Measurements from ENCODE around the gene SPOCK1.

DNA sequence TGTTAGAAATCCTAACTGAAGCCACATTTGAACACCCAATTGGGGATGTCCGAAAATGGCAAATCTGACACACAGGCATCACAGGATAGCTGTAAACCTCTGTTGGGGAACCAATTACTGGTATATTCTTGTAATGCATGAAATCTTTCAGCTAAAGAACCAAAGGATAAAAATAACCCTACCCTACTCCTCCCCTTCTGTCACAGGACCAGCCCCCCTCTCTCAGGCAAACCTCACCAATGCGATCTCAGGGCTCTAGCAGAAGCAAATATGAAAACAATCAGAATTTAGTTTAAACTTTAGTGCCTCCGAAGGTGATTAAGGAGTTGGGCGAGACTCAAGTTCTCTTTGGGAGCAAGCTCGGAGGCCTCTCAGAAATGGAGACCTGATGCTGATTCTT is 499.3 kb downstream of the SPOCK1 start:
- TF ChIP-seq EZH2phosphoT487 (IDR thresholded peaks at IDR 0.05; ENCODE audit: insufficient read depth, low read depth) (no peak), EZH2 (IDR thresholded peaks at IDR 0.05; ENCODE audit: insufficient read depth, poor library complexity, severe bottlenecking) (no peak)
